ENCODE data around the gene CLTA. TPM values are rescaled to one million over a fixed set of nuclear protein-coding genes. Genes with fewer than 3 reads are reported as not detected.

The CLTA gene
- total and polyA plus RNA-seq, 7 experiments from 2014 or later: 32.2 to 140 (median 72.0) TPM

DNA sequence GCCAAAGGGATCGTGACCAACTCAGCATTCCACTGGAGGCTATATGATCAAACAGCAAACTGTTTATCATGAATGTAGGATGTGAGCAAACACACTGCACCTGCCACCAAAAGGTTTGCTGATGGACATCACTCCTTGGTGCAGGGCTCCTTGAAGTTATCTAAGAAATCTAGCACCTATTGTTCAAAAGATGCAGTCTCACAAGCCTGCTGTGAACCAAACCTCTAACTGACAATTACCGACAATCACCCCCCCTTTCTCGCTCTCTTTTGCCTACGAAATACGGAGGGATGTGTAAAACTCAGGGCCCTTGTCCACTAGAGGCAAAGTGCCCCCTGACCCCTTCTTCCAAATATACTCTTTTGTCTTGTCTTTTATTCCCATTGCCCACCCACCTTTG is 2.5 kb upstream of the CLTA start:
- Histone ChIP-seq H3K27me3 (ENCODE audit: control insufficient read depth in 2 of 2, insufficient read depth in 2 of 2, low read length in 2 of 2) (no peaks in the 10 kb centered on the region), H3K36me3 (ENCODE audit: control insufficient read depth in 2 of 3, insufficient read depth in 3 of 3, low read length in 3 of 3) (peaks cover 0 to 6% (median 0%) of the 10 kb centered on the region in 3 experiments), H3K9me3 (ENCODE audit: control insufficient read depth in 2 of 3, low read length in 3 of 3) (no peaks in the 10 kb centered on the region), H3K4me3 (ENCODE audit: low read length) (no peak overlapping the region), H3K27ac (ENCODE audit: low read depth, low read length) (no peak overlapping the region), H3K4me1 (ENCODE audit: control insufficient read depth in 2 of 2, insufficient read depth in 2 of 2, low read length in 2 of 2) (peaks cover 18 to 20% of the 10 kb centered on the region in 2 donors)
- DNase-seq (no peak), ATAC-seq (no peak)
- Mint-ChIP-seq H3K27ac (no peak overlapping the region), H3K4me3 (no peak overlapping the region), H3K4me1 (peaks cover 21 to 34% (median 26%) of the 10 kb centered on the region in 7 donors), H3K27me3 (no peaks in the 10 kb centered on the region), H3K9me3 (no peaks in the 10 kb centered on the region), H3K36me3 (peaks cover 0 to 7% (median 0%) of the 10 kb centered on the region in 5 donors)
- POLR2A ChIA-PET: no interaction called here
- intact Hi-C loops (cut with micrococcal nuclease): no loop called here
- CTCF ChIA-PET: no interaction called here

DNA sequence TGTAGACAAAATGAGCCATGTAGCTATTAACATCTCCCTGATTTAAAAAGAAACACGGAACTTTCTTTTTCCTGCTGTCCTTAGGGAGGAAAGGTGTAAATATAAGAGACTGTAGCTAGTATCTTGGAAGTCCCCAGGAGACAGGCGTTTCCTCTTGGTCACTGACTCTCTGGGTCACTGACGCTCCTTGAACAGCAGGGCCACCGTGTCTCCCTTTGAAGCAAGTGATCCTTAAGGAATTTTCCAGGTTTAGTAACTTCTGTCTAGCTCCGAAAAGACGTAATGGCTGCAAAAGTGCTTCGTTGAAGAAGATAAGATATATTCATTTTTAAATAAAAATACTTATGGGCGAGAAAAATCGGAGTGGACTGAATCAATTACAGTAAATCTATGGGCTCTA is 745 bp upstream of the CLTA start:
- H3K36me3 Mint-ChIP-seq: peaks cover 0 to 16% (median 7%) of the 10 kb centered on the region in 5 donors
- Histone ChIP-seq H3K4me3 (ENCODE audit: low read length) (peak overlapping the region; percentile 98), H3K27ac (ENCODE audit: low read depth, low read length) (peak overlapping the region; percentile 91), H3K4me1 (ENCODE audit: control insufficient read depth in 2 of 2, insufficient read depth in 2 of 2, low read length in 2 of 2) (peaks cover 25 to 35% of the 10 kb centered on the region in 2 donors), H3K36me3 (ENCODE audit: control insufficient read depth in 2 of 3, insufficient read depth in 3 of 3, low read length in 3 of 3) (peaks cover 0 to 12% (median 0%) of the 10 kb centered on the region in 3 experiments), H3K27me3 (ENCODE audit: control insufficient read depth in 2 of 2, insufficient read depth in 2 of 2, low read length in 2 of 2) (no peaks in the 10 kb centered on the region), H3K9me3 (ENCODE audit: control insufficient read depth in 2 of 3, low read length in 3 of 3) (no peaks in the 10 kb centered on the region)
- DNase-seq: no peak
- H3K4me1 Mint-ChIP-seq: peaks cover 38 to 52% (median 44%) of the 10 kb centered on the region in 7 donors
- H3K9me3 Mint-ChIP-seq: no peaks in the 10 kb centered on the region
- intact Hi-C loops (cut with micrococcal nuclease): loop anchor here (1.0 to 10.0 kb wide), 24 partner anchors 24 to 1813 kb away; partner anchors contain the start of genes GNE (in 2 of the 2), ATOSB (in 1 of the 2), FAM221B (in 1 of the 2) and GLIPR2 (in 1 of the 2)
- ChIA-PET POLR2A (interaction anchor here (0.5 to 5.7 kb wide), 10 partner anchors 12 to 294 kb away, joined by 3 to 30 read pairs (median 4); partner anchors contain the start of gene GNE), CTCF (interaction anchor here (0.6 to 2.6 kb wide), 13 partner anchors 9 to 934 kb away, joined by 3 to 25 read pairs (median 4); partner anchors contain the start of gene GNE)
- peak overlapping the region in 6 of 9 donors; percentile 17 to 95 (median 84) for H3K27ac Mint-ChIP-seq
- ATAC-seq: no peak
- no peaks in the 10 kb centered on the region for H3K27me3 Mint-ChIP-seq
- peak overlapping the region; percentile 86 to 98 (median 95) for H3K4me3 Mint-ChIP-seq

DNA sequence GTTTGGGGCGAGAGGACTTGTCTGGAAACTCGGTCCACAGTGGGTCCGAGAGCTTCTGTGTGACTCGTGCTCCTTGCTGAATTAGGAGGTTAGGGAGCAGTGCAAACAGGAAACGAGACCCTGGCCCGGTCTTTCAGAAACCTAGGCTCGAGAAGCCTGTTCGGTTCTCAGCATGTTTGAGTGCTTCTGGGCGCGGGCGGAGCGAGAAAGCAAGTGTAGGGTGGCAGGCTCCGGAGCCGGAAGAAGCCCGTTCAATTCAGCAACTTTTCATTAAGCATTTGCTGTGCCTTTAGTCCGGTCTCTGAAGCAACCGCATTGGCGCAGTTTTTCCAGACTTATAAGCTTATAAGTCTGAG is 547 bp downstream of the CLTA start:
- CTCF ChIA-PET: interaction anchor here (0.5 to 2.6 kb wide), 9 partner anchors 9 to 1483 kb away, joined by 3 to 25 read pairs (median 4); no protein-coding TSS in a partner anchor
- H3K36me3 Mint-ChIP-seq: peaks cover 0 to 18% (median 12%) of the 10 kb centered on the region in 5 donors
- POLR2A ChIA-PET: interaction anchor here (0.5 to 5.7 kb wide), 8 partner anchors 8 to 300 kb away, joined by 3 to 30 read pairs (median 4); partner anchors contain the start of gene GNE

DNA sequence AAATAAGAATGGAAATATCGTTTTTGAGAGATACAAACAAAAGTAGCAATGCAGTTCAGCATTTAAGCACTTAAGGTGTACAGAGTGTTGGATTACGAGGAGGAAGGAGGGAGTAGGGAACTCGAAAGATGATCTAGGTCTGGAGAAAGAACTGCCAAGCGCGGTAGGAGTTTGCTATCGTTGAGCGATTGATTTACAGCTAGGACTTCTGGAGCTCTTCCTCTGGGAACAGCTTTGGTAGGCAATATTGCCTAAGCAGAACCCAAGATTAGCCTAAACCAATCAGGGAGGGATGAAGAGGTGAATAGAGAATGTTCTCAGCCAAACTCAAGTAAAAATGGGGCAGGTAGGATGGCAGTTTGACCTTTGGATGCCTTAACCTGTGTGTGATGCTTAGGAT is 965 bp downstream of the CLTA start:
- Mint-ChIP-seq H3K27me3 (no peaks in the 10 kb centered on the region), H3K27ac (peak overlapping the region; percentile 80 to 97 (median 91)), H3K9me3 (no peaks in the 10 kb centered on the region), H3K4me1 (peaks cover 43 to 62% (median 52%) of the 10 kb centered on the region in 7 donors), H3K36me3 (peaks cover 0 to 18% (median 12%) of the 10 kb centered on the region in 5 donors), H3K4me3 (peak overlapping the region; percentile 86 to 98 (median 95))
- H3K27ac ChIP-seq (ENCODE audit: low read depth, low read length): peak overlapping the region; percentile 91
- ATAC-seq (no peak), DNase-seq (no peak)
- peak overlapping the region; percentile 98 for H3K4me3 ChIP-seq (ENCODE audit: low read length)
- H3K4me1 ChIP-seq (ENCODE audit: control insufficient read depth in 2 of 2, insufficient read depth in 2 of 2, low read length in 2 of 2): peaks cover 28 to 35% of the 10 kb centered on the region in 2 donors
- no peaks in the 10 kb centered on the region for H3K27me3 ChIP-seq (ENCODE audit: control insufficient read depth in 2 of 2, insufficient read depth in 2 of 2, low read length in 2 of 2)
- ChIA-PET CTCF (interaction anchor here (0.7 to 1.1 kb wide), 3 partner anchors 10 to 138 kb away, joined by 3 to 5 read pairs (median 3); no protein-coding TSS in a partner anchor), POLR2A (interaction anchor here (0.5 to 5.7 kb wide), 6 partner anchors 7 to 87 kb away, joined by 3 to 30 read pairs (median 4); partner anchors contain the start of gene GNE)
- peaks cover 0 to 12% (median 0%) of the 10 kb centered on the region in 3 experiments for H3K36me3 ChIP-seq (ENCODE audit: control insufficient read depth in 2 of 3, insufficient read depth in 3 of 3, low read length in 3 of 3)
- intact Hi-C loops (cut with micrococcal nuclease): loop anchor here (2.0 to 10.0 kb wide), 9 partner anchors 46 to 1814 kb away; partner anchors contain the start of genes ATOSB (in 1 of the 2), FAM221B (in 1 of the 2), MELK (in 1 of the 2) and MYORG (in 1 of the 2)
- no peaks in the 10 kb centered on the region for H3K9me3 ChIP-seq (ENCODE audit: control insufficient read depth in 2 of 3, low read length in 3 of 3)

More for the DNA sequence above, 547 bp downstream of the CLTA start:
- peaks cover 25 to 35% of the 10 kb centered on the region in 2 donors for H3K4me1 ChIP-seq (ENCODE audit: control insufficient read depth in 2 of 2, insufficient read depth in 2 of 2, low read length in 2 of 2)
- no peaks in the 10 kb centered on the region for H3K27me3 ChIP-seq (ENCODE audit: control insufficient read depth in 2 of 2, insufficient read depth in 2 of 2, low read length in 2 of 2)
- H3K4me3 ChIP-seq (ENCODE audit: low read length): peak overlapping the region; percentile 98
- peak overlapping the region; percentile 80 to 97 (median 91) for H3K27ac Mint-ChIP-seq
- H3K4me1 Mint-ChIP-seq: peaks cover 43 to 58% (median 49%) of the 10 kb centered on the region in 7 donors
- peak overlapping the region; percentile 86 to 98 (median 95) for H3K4me3 Mint-ChIP-seq
- ATAC-seq: peak; percentile 12
- no peaks in the 10 kb centered on the region for H3K9me3 ChIP-seq (ENCODE audit: control insufficient read depth in 2 of 3, low read length in 3 of 3)
- H3K9me3 Mint-ChIP-seq: no peaks in the 10 kb centered on the region
- peak overlapping the region; percentile 91 for H3K27ac ChIP-seq (ENCODE audit: low read depth, low read length)
- H3K36me3 ChIP-seq (ENCODE audit: control insufficient read depth in 2 of 3, insufficient read depth in 3 of 3, low read length in 3 of 3): peaks cover 0 to 12% (median 0%) of the 10 kb centered on the region in 3 experiments
- intact Hi-C loops (cut with micrococcal nuclease): loop anchor here (2.0 to 10.0 kb wide), 9 partner anchors 46 to 1814 kb away; partner anchors contain the start of genes ATOSB (in 1 of the 2), FAM221B (in 1 of the 2), MELK (in 1 of the 2) and MYORG (in 1 of the 2)
- H3K27me3 Mint-ChIP-seq: no peaks in the 10 kb centered on the region
- peak in 7 of 9 donors; percentile 24 to 46 (median 32) for DNase-seq

DNA sequence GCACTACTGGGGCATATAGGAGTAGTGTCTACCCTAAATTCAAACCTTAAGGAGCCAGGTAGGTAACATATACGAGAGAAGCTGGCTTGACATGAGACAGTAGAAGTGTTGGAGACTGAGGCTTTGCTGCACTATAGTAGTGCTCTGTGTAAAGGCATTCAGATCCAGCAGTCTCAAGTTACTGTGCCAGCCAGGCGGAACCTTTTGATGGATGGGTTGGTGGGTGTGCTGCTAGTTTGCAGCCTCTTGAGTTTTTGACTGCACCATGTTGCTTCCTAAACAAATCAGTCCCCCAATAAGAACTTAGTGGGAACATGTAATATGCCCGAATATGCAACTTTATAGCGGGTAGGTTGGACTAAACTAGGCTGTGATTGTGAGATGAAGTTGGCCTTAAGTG is 1.5 kb downstream of the CLTA start:
- Mint-ChIP-seq H3K9me3 (no peaks in the 10 kb centered on the region), H3K4me3 (peak overlapping the region; percentile 86 to 98 (median 95)), H3K27me3 (no peaks in the 10 kb centered on the region), H3K4me1 (peaks cover 43 to 64% (median 54%) of the 10 kb centered on the region in 7 donors), H3K27ac (peak overlapping the region in 8 of 9 donors; percentile 22 to 97 (median 86)), H3K36me3 (peaks cover 0 to 18% (median 12%) of the 10 kb centered on the region in 5 donors)
- POLR2A ChIA-PET: interaction anchor here (0.6 to 5.7 kb wide), 3 partner anchors 10 to 87 kb away, joined by 3 to 30 read pairs (median 4); no protein-coding TSS in a partner anchor
- Histone ChIP-seq H3K27me3 (ENCODE audit: control insufficient read depth in 2 of 2, insufficient read depth in 2 of 2, low read length in 2 of 2) (no peaks in the 10 kb centered on the region), H3K4me1 (ENCODE audit: control insufficient read depth in 2 of 2, insufficient read depth in 2 of 2, low read length in 2 of 2) (peaks cover 33 to 35% of the 10 kb centered on the region in 2 donors), H3K9me3 (ENCODE audit: control insufficient read depth in 2 of 3, low read length in 3 of 3) (no peaks in the 10 kb centered on the region), H3K36me3 (ENCODE audit: control insufficient read depth in 2 of 3, insufficient read depth in 3 of 3, low read length in 3 of 3) (peaks cover 0 to 15% (median 2%) of the 10 kb centered on the region in 3 experiments), H3K27ac (ENCODE audit: low read depth, low read length) (peak overlapping the region; percentile 91), H3K4me3 (ENCODE audit: low read length) (peak overlapping the region; percentile 98)
- intact Hi-C loops (cut with micrococcal nuclease): loop anchor here (5.0 to 10.0 kb wide), 4 partner anchors 45 to 1815 kb away; partner anchors contain the start of genes ATOSB (in 1 of the 2), FAM221B (in 1 of the 2), MYORG (in 1 of the 2) and TMEM8B (in 1 of the 2)
- no peak for ATAC-seq
- no peak for DNase-seq
- CTCF ChIA-PET: interaction anchor here (0.7 to 1.0 kb wide), 2 partner anchors 17 to 137 kb away, joined by 3 to 5 read pairs; no protein-coding TSS in a partner anchor

DNA sequence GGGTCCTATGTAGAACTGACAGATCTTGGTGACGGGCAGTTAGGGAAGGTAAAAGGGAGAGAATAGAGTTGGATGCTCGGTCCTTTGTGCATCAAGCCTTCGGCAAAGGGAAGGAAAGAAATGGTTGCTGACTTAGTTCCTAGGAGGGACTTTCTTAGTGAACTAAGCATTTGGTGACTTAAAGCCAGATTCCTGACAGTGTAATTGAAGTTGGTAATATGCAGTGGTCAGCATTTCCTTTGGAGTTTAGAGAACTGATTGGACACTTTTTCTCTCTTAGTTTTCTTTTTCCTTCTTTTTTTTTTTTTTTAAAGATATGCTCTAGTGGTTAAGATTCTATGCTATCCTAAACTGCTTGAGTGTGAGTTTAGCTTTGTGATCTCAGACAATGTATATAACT is 2.3 kb downstream of the CLTA start:
- peak overlapping the region; percentile 98 for H3K4me3 ChIP-seq (ENCODE audit: low read length)
- POLR2A ChIA-PET: interaction anchor here (0.6 to 5.7 kb wide), 2 partner anchors 9 to 204 kb away, joined by 3 to 30 read pairs; no protein-coding TSS in a partner anchor
- intact Hi-C loops (cut with micrococcal nuclease): loop anchor here (5.0 to 10.0 kb wide), 4 partner anchors 44 to 1816 kb away; partner anchors contain the start of genes ATOSB (in 1 of the 2), FAM221B (in 1 of the 2), MYORG (in 1 of the 2) and TMEM8B (in 1 of the 2)

More for the DNA sequence above, 2.3 kb downstream of the CLTA start:
- Histone ChIP-seq H3K27me3 (ENCODE audit: control insufficient read depth in 2 of 2, insufficient read depth in 2 of 2, low read length in 2 of 2) (no peaks in the 10 kb centered on the region), H3K9me3 (ENCODE audit: control insufficient read depth in 2 of 3, low read length in 3 of 3) (no peaks in the 10 kb centered on the region), H3K4me1 (ENCODE audit: control insufficient read depth in 2 of 2, insufficient read depth in 2 of 2, low read length in 2 of 2) (peaks cover 33 to 35% of the 10 kb centered on the region in 2 donors), H3K27ac (ENCODE audit: low read depth, low read length) (no peak overlapping the region), H3K36me3 (ENCODE audit: control insufficient read depth in 2 of 3, insufficient read depth in 3 of 3, low read length in 3 of 3) (peaks cover 0 to 18% (median 5%) of the 10 kb centered on the region in 3 experiments)
- Mint-ChIP-seq H3K9me3 (no peaks in the 10 kb centered on the region), H3K4me3 (peak overlapping the region; percentile 86 to 98 (median 95)), H3K27ac (peak overlapping the region in 6 of 9 donors; percentile 11 to 80 (median 48)), H3K27me3 (no peaks in the 10 kb centered on the region), H3K4me1 (peaks cover 48 to 63% (median 57%) of the 10 kb centered on the region in 7 donors), H3K36me3 (peaks cover 0 to 21% (median 17%) of the 10 kb centered on the region in 5 donors)
- ATAC-seq (no peak), DNase-seq (no peak)
- CTCF ChIA-PET: no interaction called here
